ENCODE results near the gene FCRL6.

FCRL6 gene

GRCh38 chr1:159828581-159829272, 26.6 kb downstream of the FCRL6 start (continued):
- TF ChIP-seq, protein P1, sequence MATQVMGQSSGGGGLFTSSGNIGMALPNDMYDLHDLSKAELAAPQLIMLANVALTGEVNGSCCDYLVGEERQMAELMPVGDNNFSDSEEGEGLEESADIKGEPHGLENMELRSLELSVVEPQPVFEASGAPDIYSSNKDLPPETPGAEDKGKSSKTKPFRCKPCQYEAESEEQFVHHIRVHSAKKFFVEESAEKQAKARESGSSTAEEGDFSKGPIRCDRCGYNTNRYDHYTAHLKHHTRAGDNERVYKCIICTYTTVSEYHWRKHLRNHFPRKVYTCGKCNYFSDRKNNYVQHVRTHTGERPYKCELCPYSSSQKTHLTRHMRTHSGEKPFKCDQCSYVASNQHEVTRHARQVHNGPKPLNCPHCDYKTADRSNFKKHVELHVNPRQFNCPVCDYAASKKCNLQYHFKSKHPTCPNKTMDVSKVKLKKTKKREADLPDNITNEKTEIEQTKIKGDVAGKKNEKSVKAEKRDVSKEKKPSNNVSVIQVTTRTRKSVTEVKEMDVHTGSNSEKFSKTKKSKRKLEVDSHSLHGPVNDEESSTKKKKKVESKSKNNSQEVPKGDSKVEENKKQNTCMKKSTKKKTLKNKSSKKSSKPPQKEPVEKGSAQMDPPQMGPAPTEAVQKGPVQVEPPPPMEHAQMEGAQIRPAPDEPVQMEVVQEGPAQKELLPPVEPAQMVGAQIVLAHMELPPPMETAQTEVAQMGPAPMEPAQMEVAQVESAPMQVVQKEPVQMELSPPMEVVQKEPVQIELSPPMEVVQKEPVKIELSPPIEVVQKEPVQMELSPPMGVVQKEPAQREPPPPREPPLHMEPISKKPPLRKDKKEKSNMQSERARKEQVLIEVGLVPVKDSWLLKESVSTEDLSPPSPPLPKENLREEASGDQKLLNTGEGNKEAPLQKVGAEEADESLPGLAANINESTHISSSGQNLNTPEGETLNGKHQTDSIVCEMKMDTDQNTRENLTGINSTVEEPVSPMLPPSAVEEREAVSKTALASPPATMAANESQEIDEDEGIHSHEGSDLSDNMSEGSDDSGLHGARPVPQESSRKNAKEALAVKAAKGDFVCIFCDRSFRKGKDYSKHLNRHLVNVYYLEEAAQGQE (tag by site-specific recombination; IDR thresholded peaks at IDR 0.05): no peak

DNA sequence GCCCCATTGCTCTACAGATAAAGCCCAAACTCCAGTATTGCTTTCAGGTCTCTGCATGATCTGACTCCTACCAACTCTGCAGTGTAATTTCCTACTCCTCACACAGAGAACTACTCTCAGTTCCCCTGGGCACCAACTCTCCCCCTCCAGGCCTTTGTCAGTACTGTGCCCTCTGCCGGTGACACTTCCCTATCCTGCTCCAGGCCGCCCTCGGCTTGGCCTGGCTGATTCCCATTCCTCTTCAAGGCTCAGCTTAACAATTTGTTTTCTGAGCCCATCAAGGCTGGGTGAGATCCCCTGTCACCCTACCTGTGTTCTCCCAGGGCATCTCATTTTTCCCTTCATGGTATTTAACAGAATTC, 27.1 kb downstream of the FCRL6 start:
- CTCF ChIA-PET: interaction anchor here (0.6 to 4.1 kb wide), 8 partner anchors 9 to 791 kb away, joined by 3 to 24 read pairs (median 3); no protein-coding TSS in a partner anchor
- Histone ChIP-seq H3K4me1 (ENCODE audit: control insufficient read depth, insufficient read depth, low read length) (no peaks in the 10 kb centered on the region), H3K4me3 (ENCODE audit: low read depth, low read length) (no peak overlapping the region), H3K9me3 (ENCODE audit: control insufficient read depth, insufficient read depth, low read depth, low read length) (no peaks in the 10 kb centered on the region), H3K36me3 (ENCODE audit: control insufficient read depth in 2 of 2, insufficient read depth in 1 of 2, low read length in 2 of 2) (no peaks in the 10 kb centered on the region), H3K27ac (ENCODE audit: extremely low read depth, low read depth, low read length) (no peak overlapping the region)
- POLR2A ChIA-PET: no interaction called here
- TF ChIP-seq ZSCAN23 (tag by site-specific recombination; IDR thresholded peaks at IDR 0.05) (no peak), PRDM2 (tag by site-specific recombination; IDR thresholded peaks at IDR 0.05; ENCODE audit: borderline replicate concordance) (no peak), ZNF416 (tag by site-specific recombination; IDR thresholded peaks at IDR 0.05) (no peak), ZBTB10 (tag by site-specific recombination; IDR thresholded peaks at IDR 0.05) (no peak), ZNF596 (tag by site-specific recombination; IDR thresholded peaks at IDR 0.05) (no peak)
- TF ChIP-seq, protein P2, sequence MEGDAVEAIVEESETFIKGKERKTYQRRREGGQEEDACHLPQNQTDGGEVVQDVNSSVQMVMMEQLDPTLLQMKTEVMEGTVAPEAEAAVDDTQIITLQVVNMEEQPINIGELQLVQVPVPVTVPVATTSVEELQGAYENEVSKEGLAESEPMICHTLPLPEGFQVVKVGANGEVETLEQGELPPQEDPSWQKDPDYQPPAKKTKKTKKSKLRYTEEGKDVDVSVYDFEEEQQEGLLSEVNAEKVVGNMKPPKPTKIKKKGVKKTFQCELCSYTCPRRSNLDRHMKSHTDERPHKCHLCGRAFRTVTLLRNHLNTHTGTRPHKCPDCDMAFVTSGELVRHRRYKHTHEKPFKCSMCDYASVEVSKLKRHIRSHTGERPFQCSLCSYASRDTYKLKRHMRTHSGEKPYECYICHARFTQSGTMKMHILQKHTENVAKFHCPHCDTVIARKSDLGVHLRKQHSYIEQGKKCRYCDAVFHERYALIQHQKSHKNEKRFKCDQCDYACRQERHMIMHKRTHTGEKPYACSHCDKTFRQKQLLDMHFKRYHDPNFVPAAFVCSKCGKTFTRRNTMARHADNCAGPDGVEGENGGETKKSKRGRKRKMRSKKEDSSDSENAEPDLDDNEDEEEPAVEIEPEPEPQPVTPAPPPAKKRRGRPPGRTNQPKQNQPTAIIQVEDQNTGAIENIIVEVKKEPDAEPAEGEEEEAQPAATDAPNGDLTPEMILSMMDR (tag by site-specific recombination; IDR thresholded peaks at IDR 0.05): peak; percentile 68

All from HEK293 (cell line).